Prostate gland (tissue), 2 donors: ENCODE data around the gene GPR61. TPM values are rescaled to one million over a fixed set of nuclear protein-coding genes. Genes with fewer than 3 reads are reported as not detected.

Source experiments
- DNase-seq: peaks from one replicate; pipeline ENCODE4 v3.0.0-alpha.2; 2019; ENCODE audit warnings: low spot score
- H3K27ac ChIP-seq, 2 donors: fragments of 200-600 bp; sonication (generic); 2 replicates each; pipeline ENCODE4 v1.5.1; 2017 to 2019
- H3K27me3 ChIP-seq: fragments of 200-600 bp; sonication (generic); replicated peaks from 2 replicates; pipeline ENCODE4 v1.5.1; 2019; ENCODE audit not compliant: insufficient read depth
- H3K36me3 ChIP-seq, 2 donors: fragments of 200-600 bp; sonication (generic); 1 replicate in 1 of 2; 2 replicates in 1 of 2; pipeline versions ENCODE4 v1.5.1 to v1.8.1; 2017 to 2019
- H3K4me1 ChIP-seq: fragments of 200-600 bp; sonication (generic); replicated peaks from 2 replicates; pipeline ENCODE4 v1.5.1; 2019
- H3K4me3 ChIP-seq, 2 donors: fragments of 200-600 bp; sonication (generic); 2 replicates each; pipeline ENCODE4 v1.5.1; 2017 to 2019
- H3K9me3 ChIP-seq: fragments of 200-600 bp; sonication (generic); 2 replicates; pipeline ENCODE4 v1.5.1; 2017
- CTCF ChIP-seq, 4 experiments: fragments of 200-600 bp in 2 of 4; fragments of 450-650 bp in 2 of 4; sonication (generic) in 2 of 4; IDR thresholded peaks; 1 replicate in 3 of 4; 2 replicates in 1 of 4; pipeline ENCODE4 v1.5.1; 2016 to 2019; ENCODE audit warnings: antibody characterized with exemption in 4 of 4, mild to moderate bottlenecking in 2 of 4, moderate library complexity in 2 of 4
- POLR2A ChIP-seq: fragments of 450-650 bp; IDR thresholded peaks from one replicate; pipeline ENCODE4 v1.6.1; 2016; ENCODE audit warnings: antibody characterized with exemption, mild to moderate bottlenecking
- POLR2AphosphoS5 ChIP-seq: sonication (generic); formaldehyde crosslinking; IDR thresholded peaks from one replicate; pipeline ENCODE4 v1.6.1; 2017; ENCODE audit warnings: antibody characterized with exemption
- WGBS: methylation state at CpG from one replicate; pipeline ENCODE4 v1.1.5; 2018; 5-methylcytosine and 5-hydroxymethylcytosine counted together
- intact Hi-C: fragments of 100-400 bp; cut with DNase I; formaldehyde crosslinking; loops from one replicate; pipeline ENCODE4 v1.14.2; 2022
- total RNA-seq, 2 donors: library from RNA; depleted of rRNA; stranded (reverse); fragments of >200 nt; gene quantifications; one replicate each; pipeline ENCODE4 v1.1.0, GENCODE V29; 2016

The GPR61 gene
- total RNA-seq, 2 donors from 2014 or later, result 1.2 TPM; not detected in 1

- intact Hi-C loops, result no loop called here
- no peak for DNase-seq
- Histone ChIP-seq H3K4me1 (no peaks in the 10 kb centered on the region), H3K27ac (no peak overlapping the region), H3K4me3 (peak overlapping the region; percentile 73), H3K36me3 (no peaks in the 10 kb centered on the region), H3K27me3 (no peaks in the 10 kb centered on the region), H3K9me3 (no peaks in the 10 kb centered on the region)
- TF ChIP-seq POLR2A, result no peak
- TF ChIP-seq CTCF (IDR thresholded peaks at IDR 0.05), result no peak
- TF ChIP-seq POLR2AphosphoS5, result no peak
- WGBS, result 68% methylated on average over 7 of the region's 7 CpGs
Measured at GRCh38 chr1:109508873-109509175, 30.8 kb upstream of the GPR61 start.

GRCh38 chr1:109509176-109510134 is 30.2 kb upstream of the GPR61 start, which contains the start of gene AMIGO1:
Gene AMIGO1 (minus strand): TSS chr1:109509727. CDS start chr1:109508912, 815 bp downstream.
- Histone ChIP-seq H3K4me3 (peak within 1 kb of the TSS; percentile 73), H3K9me3 (no peaks in the 10 kb centered on the region), H3K27ac (peak within 1 kb of the TSS; percentile 50 to 51), H3K36me3 (no peaks in the 10 kb centered on the region), H3K4me1 (no peaks in the 10 kb centered on the region), H3K27me3 (no peaks in the 10 kb centered on the region)
- peak; percentile 47 for DNase-seq
- WGBS, result 1% methylated on average over 54 of the region's 100 CpGs
- intact Hi-C loops, result no loop called here
- peak in 1 of 4 experiments; percentile 4 for TF ChIP-seq CTCF (IDR thresholded peaks at IDR 0.05)
- no peak for TF ChIP-seq POLR2AphosphoS5

- H3K4me1 ChIP-seq, result no peaks in the 10 kb centered on the region
- intact Hi-C loops, result no loop called here
- no peak for DNase-seq
- H3K9me3 ChIP-seq, result no peaks in the 10 kb centered on the region
- TF ChIP-seq CTCF (IDR thresholded peaks at IDR 0.05) (no peak), POLR2AphosphoS5 (no peak), POLR2A (no peak)
- no peak overlapping the region for H3K27ac ChIP-seq
- H3K4me3 ChIP-seq, result no peak overlapping the region
- no peaks in the 10 kb centered on the region for H3K36me3 ChIP-seq
- no peaks in the 10 kb centered on the region for H3K27me3 ChIP-seq
- 53% methylated on average over 2 of the region's 2 CpGs for WGBS
Measured at GRCh38 chr1:109513110-109513710, 26.5 kb upstream of the GPR61 start.

- TF ChIP-seq POLR2A (no peak), CTCF (IDR thresholded peaks at IDR 0.05) (no peak), POLR2AphosphoS5 (no peak)
- no peak for DNase-seq
- Histone ChIP-seq H3K27me3 (no peaks in the 10 kb centered on the region), H3K27ac (no peak overlapping the region), H3K36me3 (no peaks in the 10 kb centered on the region), H3K4me3 (no peak overlapping the region), H3K9me3 (no peaks in the 10 kb centered on the region), H3K4me1 (no peaks in the 10 kb centered on the region)
- intact Hi-C loops, result no loop called here
- 52% methylated on average over 3 of the region's 3 CpGs for WGBS
Measured at GRCh38 chr1:109514846-109515245, 24.8 kb upstream of the GPR61 start.
